Ovary (tissue), 3 donors: Measurements from ENCODE around the gene PDZD4.

Source experiments
- EP300 ChIP-seq: sonication (generic); formaldehyde crosslinking; IDR thresholded peaks from one replicate; pipeline ENCODE4 v1.6.1; 2017; ENCODE audit warnings: antibody characterized with exemption
- POLR2A ChIP-seq: fragments of 450-650 bp; IDR thresholded peaks from one replicate; pipeline ENCODE4 v1.6.1; 2017; ENCODE audit warnings: antibody characterized with exemption, mild to moderate bottlenecking, moderate library complexity
- TF ChIP-seq, protein P1 (sequence below), 3 donors: fragments of 450-650 bp in 2 of 3; fragments of 200-600 bp in 1 of 3; IDR thresholded peaks; one replicate each; pipeline versions ENCODE4 v1.5.1 to v1.8.0; 2016 to 2022; ENCODE audit warnings: antibody characterized with exemption in 3 of 3, mild to moderate bottlenecking in 1 of 3
- donor health status: DM: no; HTN: no; CAD: no.

GRCh38 chrX:153876112-153876491, 45.8 kb upstream of the PDZD4 start:
- no peak for TF ChIP-seq EP300
- TF ChIP-seq, protein P1, sequence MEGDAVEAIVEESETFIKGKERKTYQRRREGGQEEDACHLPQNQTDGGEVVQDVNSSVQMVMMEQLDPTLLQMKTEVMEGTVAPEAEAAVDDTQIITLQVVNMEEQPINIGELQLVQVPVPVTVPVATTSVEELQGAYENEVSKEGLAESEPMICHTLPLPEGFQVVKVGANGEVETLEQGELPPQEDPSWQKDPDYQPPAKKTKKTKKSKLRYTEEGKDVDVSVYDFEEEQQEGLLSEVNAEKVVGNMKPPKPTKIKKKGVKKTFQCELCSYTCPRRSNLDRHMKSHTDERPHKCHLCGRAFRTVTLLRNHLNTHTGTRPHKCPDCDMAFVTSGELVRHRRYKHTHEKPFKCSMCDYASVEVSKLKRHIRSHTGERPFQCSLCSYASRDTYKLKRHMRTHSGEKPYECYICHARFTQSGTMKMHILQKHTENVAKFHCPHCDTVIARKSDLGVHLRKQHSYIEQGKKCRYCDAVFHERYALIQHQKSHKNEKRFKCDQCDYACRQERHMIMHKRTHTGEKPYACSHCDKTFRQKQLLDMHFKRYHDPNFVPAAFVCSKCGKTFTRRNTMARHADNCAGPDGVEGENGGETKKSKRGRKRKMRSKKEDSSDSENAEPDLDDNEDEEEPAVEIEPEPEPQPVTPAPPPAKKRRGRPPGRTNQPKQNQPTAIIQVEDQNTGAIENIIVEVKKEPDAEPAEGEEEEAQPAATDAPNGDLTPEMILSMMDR (IDR thresholded peaks at IDR 0.05): no peak
- TF ChIP-seq POLR2A: no peak
